Fibroblast of villous mesenchyme (primary cell): ENCODE data around the gene PNCK. TPM values are rescaled to one million over a fixed set of nuclear protein-coding genes. Genes with fewer than 3 reads are reported as not detected.

ENCODE experiments used
- DNase-seq: peaks from one replicate; pipeline ENCODE4 v3.0.0-alpha.2; 2010; ENCODE audit warnings: low read depth
- H3K4me3 ChIP-seq: 2 replicates; pipeline ENCODE4 v1.5.1; 2011; ENCODE audit warnings: low read depth, mild to moderate bottlenecking, low read length
- total RNA-seq: library from RNA; depleted of rRNA; stranded (reverse); fragments of >200 nt; gene quantifications from 2 replicates; pipeline ENCODE4 v1.2.3, GENCODE V29; 2012
- TF ChIP-seq, protein P1 (sequence below): IDR thresholded peaks from 2 replicates; pipeline ENCODE4 v1.5.1; 2012; ENCODE audit warnings: low read depth, mild to moderate bottlenecking, low read length; ENCODE audit not compliant: insufficient read depth

PNCK gene
- total RNA-seq, 1 donor = under 0.01 TPM

DNA sequence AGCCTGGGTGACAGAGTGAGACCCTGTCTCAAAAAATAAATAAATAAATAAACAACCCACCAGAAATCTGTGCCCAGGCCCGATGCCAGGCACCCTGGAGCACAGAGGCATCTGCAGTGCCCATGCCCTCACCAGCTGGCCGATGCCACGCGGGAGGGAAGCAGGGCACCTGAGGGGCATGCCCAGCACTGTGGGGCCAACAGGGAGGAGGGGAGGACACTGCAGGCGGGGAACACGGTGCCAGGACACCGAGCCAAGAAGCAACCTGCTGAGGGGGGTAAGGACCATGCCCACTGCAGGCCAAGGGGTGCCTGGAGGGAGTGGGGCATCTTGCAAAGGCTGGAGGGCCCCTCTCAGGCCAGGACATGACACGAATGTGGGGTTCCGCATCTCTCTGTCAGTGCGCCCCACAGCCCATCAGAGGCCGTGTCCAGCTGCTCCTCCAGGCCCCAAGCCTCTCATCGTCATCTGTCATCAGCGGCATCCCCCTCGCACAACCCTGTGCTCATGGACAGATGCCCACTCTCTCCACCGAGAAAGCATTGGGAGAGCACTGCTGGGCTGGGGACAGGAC lies 39.9 kb downstream of the PNCK start:
- DNase-seq = no peak
- no peak overlapping the region for H3K4me3 ChIP-seq
- TF ChIP-seq, protein P1, sequence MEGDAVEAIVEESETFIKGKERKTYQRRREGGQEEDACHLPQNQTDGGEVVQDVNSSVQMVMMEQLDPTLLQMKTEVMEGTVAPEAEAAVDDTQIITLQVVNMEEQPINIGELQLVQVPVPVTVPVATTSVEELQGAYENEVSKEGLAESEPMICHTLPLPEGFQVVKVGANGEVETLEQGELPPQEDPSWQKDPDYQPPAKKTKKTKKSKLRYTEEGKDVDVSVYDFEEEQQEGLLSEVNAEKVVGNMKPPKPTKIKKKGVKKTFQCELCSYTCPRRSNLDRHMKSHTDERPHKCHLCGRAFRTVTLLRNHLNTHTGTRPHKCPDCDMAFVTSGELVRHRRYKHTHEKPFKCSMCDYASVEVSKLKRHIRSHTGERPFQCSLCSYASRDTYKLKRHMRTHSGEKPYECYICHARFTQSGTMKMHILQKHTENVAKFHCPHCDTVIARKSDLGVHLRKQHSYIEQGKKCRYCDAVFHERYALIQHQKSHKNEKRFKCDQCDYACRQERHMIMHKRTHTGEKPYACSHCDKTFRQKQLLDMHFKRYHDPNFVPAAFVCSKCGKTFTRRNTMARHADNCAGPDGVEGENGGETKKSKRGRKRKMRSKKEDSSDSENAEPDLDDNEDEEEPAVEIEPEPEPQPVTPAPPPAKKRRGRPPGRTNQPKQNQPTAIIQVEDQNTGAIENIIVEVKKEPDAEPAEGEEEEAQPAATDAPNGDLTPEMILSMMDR = no peak

DNA sequence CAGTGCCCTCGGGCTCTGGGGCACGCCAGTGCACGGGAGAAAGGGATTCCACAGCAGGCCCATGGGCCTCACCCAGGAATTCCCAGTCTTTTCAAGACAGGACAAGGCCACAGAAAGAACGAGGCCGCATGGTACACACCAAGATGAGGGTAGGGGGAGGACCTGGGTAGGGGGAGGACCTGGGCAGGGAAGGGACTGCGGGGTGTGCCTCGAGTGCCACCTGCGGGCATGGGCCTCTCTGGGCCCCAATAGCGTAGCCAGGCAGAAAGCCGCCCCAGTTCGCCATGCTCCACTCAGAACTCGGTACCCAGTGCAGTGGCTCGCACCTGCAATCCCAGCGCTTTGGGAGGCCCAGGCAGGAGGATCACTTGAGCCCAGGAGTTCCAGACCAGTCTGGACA lies 40.6 kb downstream of the PNCK start:
- TF ChIP-seq, protein P1 = no peak
- DNase-seq = no peak
- no peak overlapping the region for H3K4me3 ChIP-seq

DNA sequence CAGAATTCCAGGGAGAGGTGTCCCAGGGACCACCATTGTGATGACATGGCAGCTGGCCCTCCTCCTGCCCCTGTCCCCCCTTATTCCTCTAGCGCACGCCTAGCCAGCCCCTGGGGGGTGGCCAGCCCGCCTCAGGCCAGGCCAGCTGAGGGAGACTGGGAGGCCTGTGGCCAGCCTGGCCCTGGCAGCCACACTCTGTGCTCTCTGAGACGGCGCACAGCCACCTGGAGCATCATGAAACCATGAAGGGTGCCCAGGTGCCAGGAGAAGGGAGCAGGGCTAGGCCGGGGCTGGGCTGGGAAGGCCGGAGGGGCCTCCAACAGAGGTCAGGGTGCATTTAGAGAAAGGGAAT lies 41.0 kb downstream of the PNCK start:
- H3K4me3 ChIP-seq = no peak overlapping the region
- TF ChIP-seq, protein P1 = no peak
- no peak for DNase-seq

DNA sequence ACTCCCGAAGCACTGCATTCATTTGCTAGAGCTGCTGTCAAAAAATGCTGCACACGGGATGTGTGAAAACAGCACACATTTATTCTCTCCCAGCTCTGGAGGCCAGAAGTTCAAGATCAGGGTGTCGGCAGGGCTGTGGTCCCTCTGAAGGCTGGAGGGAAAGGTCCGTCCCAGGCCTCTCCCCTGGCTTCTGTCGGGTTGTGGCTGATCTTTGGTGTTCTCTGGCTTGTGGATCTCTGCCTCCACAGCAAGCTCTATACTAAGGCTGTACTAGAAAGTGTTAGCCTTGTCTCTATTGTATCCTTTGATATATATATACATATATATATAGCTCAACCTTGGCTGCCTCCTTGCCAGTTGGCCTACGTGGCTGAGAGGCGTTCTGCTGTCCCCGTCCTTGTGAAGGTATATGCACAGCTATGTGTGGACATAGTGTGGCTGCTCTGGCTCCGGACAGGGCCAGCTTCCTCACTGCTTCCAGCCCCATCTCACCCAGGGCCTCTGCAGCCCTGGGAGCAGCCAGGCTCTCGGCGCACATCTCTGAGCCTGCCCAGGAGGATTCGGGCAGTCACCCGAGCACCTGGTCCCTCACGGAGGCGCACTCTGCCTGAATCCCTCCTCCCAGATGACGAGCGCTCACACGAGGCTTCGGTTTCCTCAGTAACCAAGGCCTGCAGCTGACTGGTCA lies 41.6 kb downstream of the PNCK start:
- TF ChIP-seq, protein P1 = no peak
- H3K4me3 ChIP-seq = no peak overlapping the region
- no peak for DNase-seq

DNA sequence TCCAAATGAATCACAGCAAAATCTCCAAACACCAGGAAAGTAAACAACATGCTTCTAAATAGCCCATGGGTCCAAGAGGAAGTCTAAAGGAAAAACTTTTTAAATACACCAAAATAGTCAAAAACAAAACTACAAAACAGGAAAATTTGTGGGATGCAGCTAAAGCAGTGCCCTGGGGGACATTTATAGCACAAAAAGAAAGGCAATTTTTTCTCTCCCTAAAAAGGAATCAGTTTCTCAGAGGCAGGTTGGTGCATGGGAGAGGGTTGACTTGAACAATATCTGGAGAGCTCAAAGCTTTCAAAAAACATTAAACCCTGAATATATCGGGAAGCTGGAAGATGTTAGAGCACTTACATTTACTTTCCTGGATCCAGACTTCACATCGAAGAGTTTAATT lies 42.3 kb downstream of the PNCK start:
- no peak overlapping the region for H3K4me3 ChIP-seq
- TF ChIP-seq, protein P1 = no peak
- no peak for DNase-seq

DNA sequence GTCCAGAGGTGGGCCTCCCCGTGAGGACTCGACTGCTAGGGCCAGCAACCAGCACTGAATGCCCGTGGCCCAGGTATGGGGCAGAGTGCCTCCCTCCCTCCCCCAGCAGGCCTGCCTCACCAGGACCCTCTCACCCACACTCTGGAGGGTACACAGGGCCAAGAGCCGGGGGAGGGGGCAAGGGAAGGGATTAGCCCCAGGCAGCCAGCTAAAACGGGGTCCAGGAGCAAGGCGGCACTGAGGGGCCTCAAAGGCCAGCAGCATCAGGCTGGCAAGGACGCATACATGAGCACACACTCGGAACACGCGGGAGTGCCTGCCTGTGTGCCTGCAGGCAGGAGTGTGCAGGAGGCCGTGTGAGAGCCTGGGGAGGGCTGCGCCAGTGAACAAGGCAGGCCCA lies 44.9 kb downstream of the PNCK start:
- DNase-seq = no peak
- H3K4me3 ChIP-seq = no peak overlapping the region
- TF ChIP-seq, protein P1 = no peak

DNA sequence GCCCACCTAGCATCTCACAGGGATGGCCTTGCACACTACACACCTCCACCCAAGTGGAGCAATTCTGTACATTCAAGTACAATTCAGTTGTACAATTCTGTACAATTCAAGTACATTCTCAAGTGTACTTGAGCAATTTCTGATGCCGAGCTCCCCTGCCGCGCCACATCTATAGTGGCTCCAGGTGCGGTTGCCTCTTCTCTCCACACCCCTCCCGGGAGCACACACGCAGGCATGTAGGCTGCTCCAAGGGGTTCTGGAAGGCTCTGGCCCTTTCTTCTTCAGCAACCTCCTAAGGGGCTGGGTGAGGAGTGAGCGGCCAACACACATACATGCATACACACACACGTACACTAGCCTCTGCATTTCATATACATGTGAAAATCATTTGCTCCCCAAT lies 45.5 kb downstream of the PNCK start:
- H3K4me3 ChIP-seq = no peak overlapping the region
- DNase-seq = no peak

More for the DNA sequence above, 45.5 kb downstream of the PNCK start:
- TF ChIP-seq, protein P1 = no peak
